GM19455 (cell line): ENCODE measurements around the gene SRSF1.
A peak's percentile ranks its signal among the peaks of the same experiment; 100 is the strongest.
"Not testable (repeated sequence)": the region's sequence is repeated elsewhere in the genome, so short reads cannot be mapped to it uniquely, and the experiment has no call there.

Experiments
- ATAC-seq: cut with Tn5 transposase; IDR thresholded peaks from one replicate; pipeline ENCODE4 v1.9.1; 2021; ENCODE audit not compliant: unreplicated experiment

SRSF1 gene

GRCh38 chr17:57966875-57967274 is 40.2 kb downstream of the SRSF1 start:
- no peak for ATAC-seq

GRCh38 chr17:57966246-57966645 is 40.8 kb downstream of the SRSF1 start:
- ATAC-seq, result no peak

DNA sequence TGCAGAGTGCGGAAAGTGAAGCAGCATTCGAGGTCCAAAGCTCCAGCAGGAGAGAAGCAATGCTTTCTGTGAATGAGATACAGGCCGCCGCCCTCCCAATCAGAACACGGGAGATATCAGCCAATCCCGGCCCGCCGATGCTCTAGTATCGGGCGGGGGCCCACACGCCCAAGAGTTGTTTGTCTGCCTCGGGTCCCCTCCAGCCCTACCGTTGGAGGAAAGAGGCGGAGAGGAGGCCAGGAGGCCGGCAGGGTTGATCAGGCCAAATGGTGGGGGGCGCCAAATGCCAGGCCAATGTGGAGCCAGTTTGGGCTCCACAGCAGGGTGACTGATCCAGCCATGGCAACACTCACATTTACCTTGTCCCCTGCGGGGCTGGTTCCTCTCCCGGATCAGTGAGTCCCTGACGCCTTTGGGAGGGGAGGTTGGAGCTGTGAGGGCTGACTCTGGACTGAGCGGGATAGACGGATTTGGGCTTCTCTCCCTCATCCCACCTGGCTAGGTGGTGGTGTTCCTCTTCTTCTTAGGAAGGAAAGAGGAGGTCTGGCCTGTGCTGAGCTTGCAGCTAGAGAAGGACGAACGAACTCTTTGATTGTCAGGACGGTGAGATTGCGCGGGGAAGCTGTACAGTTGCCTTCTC is 41.4 kb downstream of the SRSF1 start:
- no peak for ATAC-seq

DNA sequence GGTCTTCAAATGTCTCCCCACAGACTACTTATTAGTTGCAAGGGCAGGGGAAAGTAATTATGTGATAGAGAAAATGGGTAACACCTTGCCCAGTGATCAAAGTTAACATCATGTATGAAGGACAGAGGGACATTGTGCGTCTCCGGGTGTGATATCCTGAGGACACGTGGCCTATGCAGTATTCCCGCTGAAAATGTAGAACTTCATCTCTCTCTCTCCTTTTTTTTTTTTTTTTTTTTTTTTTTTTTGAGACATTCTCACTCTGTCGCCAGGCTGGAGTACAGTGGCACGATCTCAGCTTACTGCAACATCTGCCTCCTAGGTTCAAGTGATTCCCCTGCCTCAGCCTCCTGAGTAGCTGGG is 43.9 kb downstream of the SRSF1 start:
- no peak for ATAC-seq

DNA sequence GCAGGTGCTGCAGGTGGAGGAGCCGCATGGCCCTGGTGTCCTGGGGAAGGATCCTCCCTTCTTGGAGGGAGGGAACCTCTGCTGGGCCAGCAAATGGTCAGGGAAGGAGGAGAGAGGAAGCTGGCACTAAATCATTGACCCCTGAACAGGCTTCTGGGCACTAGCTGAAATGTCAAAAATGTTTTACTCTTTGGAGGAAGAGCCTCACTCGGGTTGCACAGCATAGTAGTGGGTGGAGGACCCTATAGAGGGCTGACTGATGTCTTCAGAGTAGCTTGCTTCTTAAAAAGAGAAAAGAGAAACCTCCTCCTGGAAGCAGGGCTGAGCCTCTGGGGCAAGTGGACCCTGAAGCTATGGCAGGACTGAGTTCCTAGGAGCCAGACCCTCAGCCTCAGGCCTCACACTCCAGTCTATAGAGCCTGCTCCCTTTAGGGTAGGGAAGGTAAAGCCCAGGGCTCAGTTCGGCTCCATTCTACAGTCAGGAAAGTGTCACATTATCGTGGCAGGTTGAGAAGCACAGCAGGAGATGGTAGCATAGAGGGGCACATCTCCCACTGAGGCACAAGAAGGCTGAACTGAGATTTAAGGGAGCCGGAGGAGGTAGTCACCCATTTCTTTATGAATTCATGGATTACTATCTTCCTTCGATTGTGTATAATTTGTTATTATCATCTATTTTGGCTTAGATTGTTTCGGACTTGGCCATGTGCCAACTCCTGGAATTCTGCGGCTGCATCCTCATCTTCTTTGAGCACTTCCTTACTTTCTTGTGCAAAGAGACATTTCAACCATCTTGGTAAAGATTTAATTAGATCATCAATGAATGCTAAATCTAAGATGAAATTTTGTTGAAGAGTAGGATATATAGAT is 44.5 kb downstream of the SRSF1 start:
- ATAC-seq, result no peak

GRCh38 chr17:57959929-57960328 is 47.1 kb downstream of the SRSF1 start:
- ATAC-seq, result no peak

DNA sequence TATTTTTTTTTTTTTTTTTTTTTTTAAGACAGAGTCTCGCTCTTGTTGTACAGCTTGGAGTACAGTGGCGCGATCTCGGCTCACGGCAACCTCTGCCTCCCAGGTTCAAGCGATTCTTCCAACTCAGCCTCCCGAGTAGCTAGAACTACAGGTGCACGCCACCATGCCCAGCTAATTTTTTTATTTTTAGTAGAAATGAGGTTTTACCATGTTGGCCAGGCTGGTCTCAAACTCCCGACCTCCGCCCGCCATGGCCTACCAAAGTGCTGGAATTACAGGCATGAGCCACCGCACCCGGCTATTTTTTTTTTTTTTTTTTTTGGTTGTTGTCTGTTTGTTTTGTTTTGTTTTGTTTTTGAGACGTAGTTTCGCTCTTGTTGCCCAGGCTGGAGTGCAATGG is 48.7 kb downstream of the SRSF1 start:
- not testable (repeated sequence) for ATAC-seq

GRCh38 chr17:57957886-57958285 is 49.2 kb downstream of the SRSF1 start:
- ATAC-seq, result no peak

DNA sequence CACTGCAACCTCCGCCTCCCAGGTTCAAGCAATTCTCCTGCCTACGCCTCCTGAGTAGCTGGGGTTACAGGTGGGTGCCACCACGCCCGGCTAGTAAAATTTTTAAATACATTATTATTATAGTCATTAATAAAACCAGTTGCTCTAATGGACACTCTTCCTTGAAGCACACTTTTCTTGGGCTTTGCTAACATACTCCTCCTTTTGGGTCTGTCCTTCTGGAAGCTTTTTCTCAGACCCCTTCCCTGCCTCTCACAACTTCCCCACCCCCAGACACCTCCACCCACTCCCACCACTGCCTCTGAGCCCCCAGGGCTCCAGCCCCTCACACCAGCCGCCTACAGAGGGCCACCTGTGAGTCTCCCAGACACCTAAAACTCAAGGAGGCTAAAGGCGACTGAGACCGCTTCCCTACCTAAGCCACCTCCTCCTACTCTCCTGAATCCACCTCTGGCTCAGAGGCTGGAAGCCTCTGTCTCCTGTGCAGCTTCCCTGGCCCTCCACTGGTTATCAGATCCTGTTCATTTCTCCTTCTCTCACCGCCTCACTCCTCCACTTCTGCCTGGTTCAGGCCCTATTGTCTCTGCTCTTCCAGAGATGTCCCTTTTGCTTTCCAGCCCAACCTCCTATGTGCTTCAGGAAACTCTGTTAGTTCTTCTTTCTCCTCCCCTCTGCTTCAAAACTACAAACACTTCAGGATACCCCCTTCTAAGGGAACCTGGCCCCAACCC is 49.8 kb downstream of the SRSF1 start:
- no peak for ATAC-seq

DNA sequence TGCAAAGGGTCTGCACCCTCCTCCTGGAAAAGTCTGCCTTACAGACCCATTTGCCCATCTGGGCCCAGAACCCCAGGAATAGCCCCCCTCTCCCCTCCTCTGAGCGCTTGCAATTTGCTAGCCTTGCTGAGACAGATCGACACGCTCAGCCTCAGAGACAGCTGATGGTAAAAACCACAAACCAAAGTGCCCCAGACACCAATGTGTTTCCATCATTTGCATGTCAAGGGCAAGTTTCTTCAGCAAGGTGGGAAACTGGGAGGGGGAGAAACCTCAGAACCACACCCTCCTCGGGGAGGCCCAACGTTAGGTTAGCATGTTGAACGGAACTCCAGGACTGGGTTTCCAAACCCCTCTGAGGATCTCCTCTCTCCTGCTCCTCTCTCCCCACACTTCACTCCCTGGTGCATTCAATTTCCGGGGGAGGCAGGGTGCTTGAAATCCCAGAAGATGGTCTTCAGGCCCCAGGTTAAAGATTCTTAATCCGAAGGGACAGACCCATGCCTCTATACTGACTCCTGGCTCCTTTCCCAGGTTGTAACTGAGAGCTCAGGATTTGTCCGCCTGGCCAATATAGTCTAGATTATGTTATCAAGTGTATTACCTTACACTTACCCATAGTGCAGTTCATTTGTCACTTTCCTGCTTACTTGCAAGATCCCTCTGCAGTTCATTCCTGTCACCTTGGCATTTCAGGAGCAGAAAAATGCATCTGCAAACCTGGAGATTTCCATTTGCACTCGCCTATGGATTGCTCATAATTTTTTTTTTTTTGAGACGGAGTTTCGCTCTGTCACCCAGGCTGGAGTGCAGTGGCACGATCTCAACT is 50.5 kb downstream of the SRSF1 start:
- peak; percentile 54 for ATAC-seq

- ATAC-seq, result peak; percentile 56
Observed at GRCh38 chr17:57955183-57955931, 51.7 kb downstream of the SRSF1 start, which contains the start of gene CUEDC1. Gene CUEDC1, minus strand, starts transcription at chr17:57955412. Its CDS starts 69,848 bp downstream, at chr17:57885564.

GRCh38 chr17:57954397-57955182 is 52.5 kb downstream of the SRSF1 start:
- ATAC-seq, result peak; percentile 14

- no peak for ATAC-seq
Observed at GRCh38 chr17:57953705-57954396, 53.2 kb downstream of the SRSF1 start.
